ENCODE measurements around the gene WEE2. TPM values are rescaled to one million over a fixed set of nuclear protein-coding genes. Genes with fewer than 3 reads are reported as not detected.

The WEE2 gene
- total RNA-seq, 6 experiments from 2014 or later = not detected

- WGBS (ENCODE audit: insufficient coverage, low coverage, low lambda C conversion rate, missing lambda C conversion rate) = 93% methylated on average over 4 of the region's 4 CpGs
- no peak for TF ChIP-seq POLR2A (IDR thresholded peaks at IDR 0.05)
- no peak for TF ChIP-seq CTCF (IDR thresholded peaks at IDR 0.05)
- Histone ChIP-seq H3K4me1 (no peaks in the 10 kb centered on the region), H3K36me3 (no peaks in the 10 kb centered on the region), H3K27me3 (no peaks in the 10 kb centered on the region), H3K4me3 (no peak overlapping the region), H3K9me3 (no peaks in the 10 kb centered on the region), H3K27ac (no peak overlapping the region)
- intact Hi-C loops (cut with DNase I) = no loop called here
- no peak for ATAC-seq
- DNase-seq = no peak
Observed at GRCh38 chr7:141709749-141710148, 1.6 kb downstream of the WEE2 start.

GRCh38 chr7:141710301-141710700 is 2.1 kb downstream of the WEE2 start:
- 9% methylated on average over 1 of the region's 1 CpG for WGBS (ENCODE audit: insufficient coverage, low coverage, low lambda C conversion rate, missing lambda C conversion rate)

GRCh38 chr7:141712603-141713255 is 4.6 kb downstream of the WEE2 start:
- TF ChIP-seq POLR2A (IDR thresholded peaks at IDR 0.05) (no peak), CTCF (IDR thresholded peaks at IDR 0.05) (no peak)
- no peak overlapping the region for H3K4me3 ChIP-seq
- WGBS (ENCODE audit: insufficient coverage, low coverage, low lambda C conversion rate, missing lambda C conversion rate) = 92% methylated on average over 5 of the region's 5 CpGs
- ATAC-seq (no peak), DNase-seq (no peak)
- no peak overlapping the region for H3K27ac ChIP-seq
- H3K4me1 ChIP-seq = no peaks in the 10 kb centered on the region
- H3K36me3 ChIP-seq = no peaks in the 10 kb centered on the region
- intact Hi-C loops (cut with DNase I) = no loop called here
- H3K27me3 ChIP-seq = no peaks in the 10 kb centered on the region
- no peaks in the 10 kb centered on the region for H3K9me3 ChIP-seq

More at GRCh38 chr7:141710301-141710700, 2.1 kb downstream of the WEE2 start:
- no peaks in the 10 kb centered on the region for H3K27me3 ChIP-seq
- no peaks in the 10 kb centered on the region for H3K4me1 ChIP-seq
- H3K36me3 ChIP-seq = no peaks in the 10 kb centered on the region
- ATAC-seq (peak in 3 of 4 donors; percentile 26 to 53 (median 29)), DNase-seq (no peak)
- no peaks in the 10 kb centered on the region for H3K9me3 ChIP-seq
- TF ChIP-seq CTCF (IDR thresholded peaks at IDR 0.05) (peak in 3 of 4 donors; percentile 8 to 28 (median 9)), POLR2A (IDR thresholded peaks at IDR 0.05) (no peak)
- no peak overlapping the region for H3K27ac ChIP-seq
- intact Hi-C loops (cut with DNase I) = no loop called here
- H3K4me3 ChIP-seq = no peak overlapping the region

- H3K36me3 ChIP-seq = no peaks in the 10 kb centered on the region
- H3K4me1 ChIP-seq = no peaks in the 10 kb centered on the region
- H3K27me3 ChIP-seq = no peaks in the 10 kb centered on the region
- WGBS (ENCODE audit: insufficient coverage, low coverage, low lambda C conversion rate, missing lambda C conversion rate) = 80% methylated on average over 1 of the region's 1 CpG
- no peak overlapping the region for H3K27ac ChIP-seq
- no peaks in the 10 kb centered on the region for H3K9me3 ChIP-seq
- intact Hi-C loops (cut with DNase I) = no loop called here
- DNase-seq (no peak), ATAC-seq (no peak)
- H3K4me3 ChIP-seq = no peak overlapping the region
- TF ChIP-seq POLR2A (IDR thresholded peaks at IDR 0.05) (no peak), CTCF (IDR thresholded peaks at IDR 0.05) (no peak)
Observed at GRCh38 chr7:141713890-141714289, 5.7 kb downstream of the WEE2 start.
